Stimulated activated CD4-positive, alpha-beta T cell treated with anti-CD3 and anti-CD28 coated beads, Interleukin-1b, Interleukin-23, amount 100 ng/mL, for 4 hours (primary cell): ENCODE measurements around the gene CFAP251.
"Not testable (repeated sequence)": the region's sequence is repeated elsewhere in the genome, so short reads cannot be mapped to it uniquely, and the experiment has no call there.

ENCODE experiments used
- DNase-seq, 2 donors: peaks; one replicate each; pipeline ENCODE4 v3.0.0-alpha.2; 2020; ENCODE audit warnings: low read depth in 2 of 2

The CFAP251 gene

GRCh38 chr12:121975021-121975420 lies 56.6 kb downstream of the CFAP251 start:
- no peak for DNase-seq

DNA sequence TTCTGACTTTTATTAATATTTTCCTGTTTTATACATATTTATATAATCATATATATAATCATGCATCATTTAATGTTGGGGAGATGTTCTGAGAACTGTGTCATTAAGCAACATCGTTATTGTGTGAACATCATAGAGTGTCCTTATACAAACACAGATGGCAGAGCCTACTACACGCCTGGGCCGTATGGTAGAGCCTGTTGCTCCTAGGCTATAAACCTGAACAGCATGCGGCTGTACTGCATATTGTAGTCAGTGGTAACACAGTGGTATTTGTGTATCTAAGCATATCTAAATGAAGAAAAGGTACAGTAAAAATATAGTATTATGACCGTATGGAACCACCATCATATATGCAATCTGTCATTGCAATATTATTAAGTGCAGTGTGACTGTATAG lies 58.6 kb downstream of the CFAP251 start:
- no peak for DNase-seq

GRCh38 chr12:121980191-121980891 lies 61.9 kb downstream of the CFAP251 start:
- no peak for DNase-seq

DNA sequence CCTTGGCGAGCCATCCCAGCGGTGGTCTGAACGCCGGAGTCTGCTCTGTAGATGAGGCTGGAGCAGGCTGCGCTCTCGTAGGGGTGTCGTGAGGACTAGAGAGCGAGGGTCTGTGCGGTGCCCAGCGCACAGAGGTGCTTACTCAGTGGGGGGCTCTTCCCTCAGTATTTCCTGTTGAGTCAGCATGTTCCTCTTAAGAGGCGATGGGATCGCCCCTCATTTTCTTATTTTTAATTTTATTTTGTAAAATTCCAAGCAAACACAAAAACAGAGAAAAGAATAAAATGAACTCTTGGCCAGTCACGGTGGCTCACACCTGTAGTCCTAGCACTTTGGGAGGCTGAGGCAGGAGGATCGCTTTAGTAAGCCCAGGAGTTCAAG lies 62.5 kb downstream of the CFAP251 start:
- no peak for DNase-seq

DNA sequence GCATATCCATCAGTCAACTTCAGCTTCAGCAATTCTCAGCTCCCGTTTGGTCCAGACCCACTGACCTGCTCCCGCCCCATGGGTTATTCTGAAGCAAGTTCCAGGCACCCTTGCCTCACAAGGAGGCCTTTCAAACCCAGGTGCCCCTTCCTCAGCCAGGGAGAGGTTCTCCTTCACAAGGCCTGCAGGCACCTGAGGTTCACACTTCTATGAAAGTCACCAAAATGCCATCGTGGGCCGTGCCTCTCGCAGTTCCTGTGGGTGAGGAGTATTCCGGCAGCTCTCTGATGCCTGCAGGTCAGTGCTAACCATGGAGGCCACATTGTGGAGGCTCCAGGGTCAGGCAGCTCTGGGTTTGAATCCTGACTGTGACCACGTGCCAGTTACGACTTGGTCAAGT lies 63.1 kb downstream of the CFAP251 start:
- DNase-seq = no peak

- no peak for DNase-seq
Observed at GRCh38 chr12:121982950-121983349, 64.6 kb downstream of the CFAP251 start.

DNA sequence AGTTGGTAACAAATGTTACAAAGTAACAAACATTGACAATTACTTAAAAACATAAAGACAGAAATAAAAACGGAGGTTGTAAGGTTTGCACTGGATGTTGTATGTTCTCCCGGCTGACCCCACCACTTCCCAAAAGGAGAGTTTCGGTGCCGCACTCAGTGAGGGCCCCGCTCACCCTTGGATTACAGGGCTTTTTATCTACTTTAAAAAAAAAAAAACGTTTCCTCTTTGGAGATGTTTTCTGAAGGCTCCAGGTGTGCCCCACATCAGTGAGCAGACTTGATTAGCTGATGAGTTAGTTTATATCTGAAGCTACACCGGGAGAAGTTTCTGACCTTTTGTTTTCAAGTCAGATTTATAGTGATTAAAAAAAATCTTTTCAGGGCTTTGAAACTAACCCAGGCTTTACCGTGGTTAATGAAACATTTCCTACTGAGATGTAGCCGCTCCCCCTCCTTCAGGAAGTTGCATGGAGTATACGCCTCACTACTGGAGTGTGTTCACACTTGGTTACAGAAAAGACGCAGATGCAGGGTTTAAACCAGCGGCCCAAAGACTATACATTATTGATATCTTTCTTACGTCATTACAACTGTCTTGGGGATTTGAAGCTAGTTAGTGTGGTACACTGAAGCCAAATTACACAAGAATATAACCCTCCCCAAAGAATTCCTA lies 65.3 kb downstream of the CFAP251 start:
- no peak for DNase-seq

- no peak for DNase-seq
Observed at GRCh38 chr12:121986489-121987245, 68.3 kb downstream of the CFAP251 start.

- not testable (repeated sequence) for DNase-seq
Observed at GRCh38 chr12:121988519-121988918, 70.1 kb downstream of the CFAP251 start.

GRCh38 chr12:121989276-121990113 lies 71.1 kb downstream of the CFAP251 start:
- no peak for DNase-seq

GRCh38 chr12:121990114-121990647 lies 71.8 kb downstream of the CFAP251 start:
- no peak for DNase-seq

GRCh38 chr12:121990692-121991603 lies 72.6 kb downstream of the CFAP251 start:
- DNase-seq = no peak

DNA sequence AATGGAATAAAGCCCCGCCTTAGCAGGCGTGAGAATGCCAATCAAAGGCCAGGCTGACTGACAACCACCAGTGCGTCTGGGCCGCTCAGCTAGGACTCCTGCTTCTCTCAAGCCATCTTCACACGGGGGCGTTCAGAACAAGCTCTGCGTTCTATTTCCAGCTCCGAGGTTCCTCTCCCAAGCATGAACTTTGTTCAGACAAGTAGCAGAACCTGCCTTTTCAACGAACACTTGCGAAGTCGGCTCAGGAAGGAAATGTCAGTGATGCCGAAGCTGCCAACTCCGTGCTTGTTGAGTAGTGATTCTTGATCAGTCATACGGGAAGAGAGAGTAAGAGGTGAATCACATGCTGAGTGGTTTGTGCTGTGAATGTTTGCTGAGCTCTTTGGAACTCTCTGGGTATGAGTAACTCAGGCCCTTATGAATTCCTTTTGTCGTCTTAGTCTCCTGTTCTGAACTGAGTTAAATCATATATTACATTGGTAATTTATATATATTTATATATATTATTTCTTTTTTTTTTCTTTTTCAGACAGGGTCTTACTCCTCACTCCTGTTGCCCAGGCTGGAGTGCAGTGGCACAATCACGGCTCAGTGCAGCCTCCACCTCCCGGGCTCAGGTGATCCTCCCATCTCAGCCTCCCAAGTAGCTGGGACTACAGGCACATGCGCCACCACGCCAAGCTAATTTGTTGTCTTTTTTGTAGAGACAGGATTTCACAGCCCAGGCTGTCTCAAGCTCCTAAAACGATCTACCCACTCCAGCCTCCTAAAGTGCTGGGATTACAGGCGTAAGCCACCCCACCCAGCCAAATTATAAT lies 73.9 kb downstream of the CFAP251 start:
- DNase-seq = peak; percentile 36 to 42

DNA sequence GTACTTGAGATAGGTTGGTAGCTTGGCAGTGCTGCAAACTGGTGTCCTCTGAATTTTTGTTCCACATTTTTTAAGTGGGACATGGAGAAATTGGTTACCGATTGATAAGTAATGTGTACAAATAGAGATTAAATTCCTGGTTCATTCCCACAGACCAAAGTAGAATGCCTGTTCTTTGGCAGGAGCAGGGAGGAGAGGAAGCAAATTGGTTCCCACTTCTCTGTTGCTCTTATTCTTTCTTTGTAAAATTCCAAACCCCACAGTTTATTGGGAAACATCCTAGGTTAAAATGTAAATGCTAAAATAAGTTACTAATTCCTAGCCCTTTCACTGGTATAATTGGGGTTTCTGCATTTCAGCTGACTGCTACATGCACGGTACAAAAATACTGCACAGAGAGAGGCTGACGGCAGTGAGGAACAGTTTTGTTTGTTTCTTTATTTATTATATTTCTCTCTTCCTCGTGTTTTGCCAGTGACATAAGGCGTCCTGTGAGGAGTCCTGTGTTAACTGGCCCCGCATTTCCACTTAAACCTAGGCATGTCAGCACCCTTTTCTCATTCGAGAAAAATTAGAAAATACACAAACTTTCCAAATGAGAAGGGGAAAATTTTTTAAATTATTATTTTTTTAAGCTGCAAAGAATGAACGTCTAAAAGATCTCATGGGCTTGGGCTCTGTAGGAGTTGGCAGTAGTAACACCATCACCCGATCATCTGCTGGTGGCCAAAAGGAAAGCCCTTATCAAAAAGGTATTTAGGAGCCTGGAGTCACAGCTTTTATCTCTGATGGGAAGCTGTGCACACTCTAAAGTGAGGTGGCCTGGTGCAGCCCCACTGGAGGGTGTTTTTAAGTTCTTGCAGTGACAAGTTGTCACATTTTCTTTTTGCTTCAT lies 77.9 kb downstream of the CFAP251 start:
- DNase-seq = no peak

GRCh38 chr12:121996945-121997612 lies 78.7 kb downstream of the CFAP251 start:
- no peak for DNase-seq

DNA sequence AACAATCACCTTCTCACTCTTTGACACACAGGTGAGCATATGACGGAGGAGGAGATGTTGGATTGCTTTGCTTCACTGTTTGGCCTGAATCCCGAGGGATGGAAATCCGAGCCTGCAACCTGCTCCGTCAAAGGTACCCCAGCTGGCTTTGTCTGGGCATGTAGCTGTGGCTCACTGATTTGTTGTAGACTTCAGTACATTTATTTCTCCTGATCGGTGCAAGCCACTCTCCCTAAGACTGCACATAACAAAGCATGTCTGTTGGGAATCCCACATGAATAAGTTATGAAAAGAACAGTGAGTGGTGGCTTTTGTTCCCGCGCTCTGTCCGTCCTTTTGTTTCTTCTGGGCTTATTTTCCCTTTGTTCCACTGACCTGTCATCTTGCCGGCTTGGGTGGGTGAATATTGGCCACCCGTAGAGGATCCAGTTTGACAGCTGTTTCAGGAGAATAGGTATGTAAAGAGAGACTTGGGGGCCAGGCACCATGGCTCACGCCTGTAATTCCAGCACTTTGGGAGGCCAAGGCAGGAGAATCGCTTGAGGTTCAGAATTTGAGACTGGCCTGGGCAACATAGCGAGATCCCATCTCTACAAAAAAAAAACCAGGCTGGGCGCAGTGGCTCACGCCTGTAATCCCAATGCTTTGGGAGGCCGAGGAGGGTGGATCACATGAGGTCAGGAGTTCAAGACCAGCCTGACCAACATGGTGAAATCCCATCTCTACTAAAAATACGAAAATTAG lies 83.2 kb downstream of the CFAP251 start:
- no peak for DNase-seq
